Erythroblast (primary cell): Measurements from ENCODE around the gene TSPAN15.

Experiments used
- GATA1 ChIP-seq: IDR thresholded peaks from 2 replicates; pipeline ENCODE4 v1.6.1; 2011; ENCODE audit warnings: low read depth, mild to moderate bottlenecking, control low read depth, low read length, moderate library complexity
- POLR2A ChIP-seq: IDR thresholded peaks from 2 replicates; pipeline ENCODE4 v1.6.1; 2011; ENCODE audit warnings: mild to moderate bottlenecking, low read length

- no peak for TF ChIP-seq POLR2A
- no peak for TF ChIP-seq GATA1
Observed at GRCh38 chr10:69481305-69481704, 30.0 kb downstream of the TSPAN15 start.
